H1 (cell line): ENCODE measurements around the gene PLEKHG5. TPM values are rescaled to one million over a fixed set of nuclear protein-coding genes. Genes with fewer than 3 reads are reported as not detected.
A peak's percentile ranks its signal among the peaks of the same experiment; 100 is the strongest.

Experiments used
- CTCF ChIA-PET: fragments of 300-600 bp; sonication (Branson Sonifier 250); formaldehyde crosslinking; loops from one replicate; lab custom pipeline; 2021; ENCODE audit not compliant: partially characterized antibody; lab: Charles Lee
- POLR2A ChIA-PET: fragments of 300-600 bp; sonication (Branson Sonifier 250); formaldehyde crosslinking; loops from one replicate; lab custom pipeline; 2021; ENCODE audit warnings: inconsistent platforms; ENCODE audit not compliant: partially characterized antibody; lab: Charles Lee
- DNase-seq, 2 experiments: peaks; one replicate each; pipeline versions ENCODE4 v3.0.0 to v3.0.0-alpha.2; 2010 to 2022; ENCODE audit warnings: low spot score in 2 of 2, low read depth in 1 of 2, mixed read lengths in 1 of 2
- FAIRE-seq: peaks from 2 replicates; lab custom pipeline; 2011; peaks lifted over from hg19 to GRCh38; lab: Jason Lieb, UNC
- H2AFZ ChIP-seq: 2 replicates; pipeline ENCODE4 v1.8.1; 2012; ENCODE audit warnings: low read length, inconsistent platforms
- H2AK5ac ChIP-seq: 2 replicates; pipeline ENCODE4 v1.6.1; 2013; ENCODE audit warnings: low read depth, low read length
- H2BK120ac ChIP-seq: replicated peaks from 2 replicates; pipeline ENCODE3; 2013; ENCODE audit warnings: low read depth, low read length, inconsistent platforms
- H2BK12ac ChIP-seq: 2 replicates; pipeline ENCODE4 v1.6.1; 2013; ENCODE audit warnings: low read depth, low read length
- H2BK15ac ChIP-seq: 2 replicates; pipeline ENCODE4 v1.6.1; 2013; ENCODE audit warnings: low read length
- H2BK20ac ChIP-seq: 2 replicates; pipeline ENCODE4 v1.6.1; 2013; ENCODE audit warnings: low read length
- H2BK5ac ChIP-seq: 2 replicates; pipeline ENCODE4 v1.6.1; 2013; ENCODE audit warnings: low read depth, low read length
- H3K14ac ChIP-seq: 2 replicates; pipeline ENCODE4 v1.6.1; 2013; ENCODE audit warnings: inconsistent platforms; ENCODE audit not compliant: insufficient read length
- H3K18ac ChIP-seq: 2 replicates; pipeline ENCODE4 v1.6.1; 2013; ENCODE audit warnings: low read length; ENCODE audit errors: extremely low read depth
- H3K23ac ChIP-seq: 2 replicates; pipeline ENCODE4 v1.6.1; 2013; ENCODE audit warnings: inconsistent platforms; ENCODE audit not compliant: insufficient read length
- H3K23me2 ChIP-seq: 2 replicates; pipeline ENCODE4 v1.6.1; 2013; ENCODE audit warnings: low read depth, low read length
- H3K27ac ChIP-seq: 2 replicates; pipeline ENCODE4 v1.6.1; 2011; ENCODE audit warnings: low read depth, low read length, inconsistent platforms
- H3K27me3 ChIP-seq, 4 experiments: replicated peaks in 1 of 4; 1 replicate in 1 of 4; 2 replicates in 3 of 4; pipeline versions ENCODE4 v1.6.1 to v1.8.1; 2011 to 2013; ENCODE audit warnings: low read length in 3 of 4, mild to moderate bottlenecking in 3 of 4, inconsistent platforms in 2 of 4, mixed read lengths in 2 of 4, moderate library complexity in 1 of 4; ENCODE audit not compliant: control insufficient read depth in 3 of 4, insufficient read depth in 3 of 4; ENCODE audit errors: extremely low read depth in 1 of 4
- H3K36me3 ChIP-seq, 4 experiments: 2 replicates each; pipeline versions ENCODE4 v1.6.1 to v1.8.1; 2011 to 2013; ENCODE audit warnings: mild to moderate bottlenecking in 4 of 4, low read length in 3 of 4, moderate library complexity in 2 of 4, control low read depth in 1 of 4, inconsistent platforms in 1 of 4; ENCODE audit not compliant: insufficient read depth in 4 of 4, control insufficient read depth in 2 of 4
- H3K4ac ChIP-seq: replicated peaks from 2 replicates; pipeline ENCODE3; 2013; ENCODE audit warnings: low read length, low read depth, mixed read lengths, inconsistent platforms; ENCODE audit not compliant: insufficient read length
- H3K4me1 ChIP-seq, 4 experiments: replicated peaks in 1 of 4; 1 replicate in 1 of 4; 2 replicates in 3 of 4; pipeline versions ENCODE4 v1.6.1 to v1.8.1; 2011 to 2013; ENCODE audit warnings: low read length in 3 of 4, inconsistent platforms in 2 of 4, mixed read lengths in 1 of 4; ENCODE audit not compliant: insufficient read depth in 4 of 4, control insufficient read depth in 3 of 4
- H3K4me2 ChIP-seq, 2 experiments: 2 replicates each; pipeline versions ENCODE4 v1.6.1 to v1.8.1; 2011 to 2013; ENCODE audit warnings: low read depth in 2 of 2, low read length in 2 of 2, control low read depth in 1 of 2, inconsistent platforms in 1 of 2, mild to moderate bottlenecking in 1 of 2; ENCODE audit not compliant: insufficient read depth in 1 of 2
- H3K4me3 ChIP-seq, 4 experiments: fragments of 200-600, 300-600 bp in 1 of 4; sonication (generic), shearing (Covaris generic), sonication (Bioruptor Twin) in 1 of 4; 2 replicates each; pipeline versions ENCODE4 v1.5.1 to v1.8.1; 2011 to 2016; ENCODE audit warnings: low read length in 4 of 4, low read depth in 3 of 4, control low read depth in 2 of 4, inconsistent platforms in 2 of 4, mild to moderate bottlenecking in 2 of 4, mixed read lengths in 1 of 4, moderate library complexity in 1 of 4; ENCODE audit not compliant: insufficient read depth in 2 of 4; ENCODE audit errors: extremely low read depth in 1 of 4
- H3K56ac ChIP-seq: replicated peaks from 2 replicates; pipeline ENCODE3; 2013; ENCODE audit warnings: low read depth, mild to moderate bottlenecking, mixed read lengths, low read length, inconsistent platforms; ENCODE audit not compliant: insufficient read length
- H3K79me1 ChIP-seq: 2 replicates; pipeline ENCODE4 v1.6.1; 2013; ENCODE audit warnings: low read depth, low read length, control low read depth
- H3K79me2 ChIP-seq, 2 experiments: 2 replicates each; pipeline versions ENCODE4 v1.6.1 to v1.8.1; 2012 to 2013; ENCODE audit warnings: low read length in 2 of 2, mild to moderate bottlenecking in 2 of 2, inconsistent platforms in 1 of 2; ENCODE audit not compliant: insufficient read depth in 2 of 2, control insufficient read depth in 1 of 2
- H3K9ac ChIP-seq, 4 experiments: replicated peaks in 1 of 4; 1 replicate in 1 of 4; 2 replicates in 3 of 4; pipeline versions ENCODE4 v1.6.1 to v1.8.1; 2011 to 2013; ENCODE audit warnings: low read depth in 3 of 4, low read length in 3 of 4, control low read depth in 2 of 4, mild to moderate bottlenecking in 2 of 4, moderate library complexity in 2 of 4, inconsistent platforms in 1 of 4; ENCODE audit errors: extremely low read depth in 1 of 4
- H3K9me3 ChIP-seq, 2 experiments: 2 replicates each; pipeline versions ENCODE4 v1.6.1 to v1.8.1; 2012 to 2013; ENCODE audit warnings: mild to moderate bottlenecking in 2 of 2, moderate library complexity in 2 of 2, control low read depth in 1 of 2, inconsistent platforms in 1 of 2, low read depth in 1 of 2, low read length in 1 of 2, mixed read lengths in 1 of 2; ENCODE audit not compliant: insufficient read depth in 2 of 2
- H4K20me1 ChIP-seq, 2 experiments: replicated peaks in 1 of 2; 2 replicates each; pipeline versions ENCODE3 to v1.8.1; 2011 to 2013; ENCODE audit warnings: inconsistent platforms in 2 of 2, low read length in 2 of 2, mild to moderate bottlenecking in 1 of 2; ENCODE audit not compliant: insufficient read depth in 2 of 2, control insufficient read depth in 1 of 2
- H4K5ac ChIP-seq: 2 replicates; pipeline ENCODE4 v1.6.1; 2013; ENCODE audit warnings: low read length, low read depth, mixed read lengths, inconsistent platforms; ENCODE audit not compliant: insufficient read length
- H4K8ac ChIP-seq: 2 replicates; pipeline ENCODE4 v1.8.0; 2013; ENCODE audit warnings: mild to moderate bottlenecking, moderate library complexity, low read length, inconsistent platforms; ENCODE audit not compliant: insufficient read depth; ENCODE audit errors: extremely low read depth
- H4K91ac ChIP-seq: replicated peaks from 2 replicates; pipeline ENCODE3; 2013; ENCODE audit warnings: low read length, mixed read lengths, inconsistent platforms; ENCODE audit not compliant: insufficient read length
- ATF3 ChIP-seq: IDR thresholded peaks from 2 replicates; pipeline ENCODE4 v1.6.1; 2011; ENCODE audit warnings: low read depth, mild to moderate bottlenecking, low read length; ENCODE audit not compliant: insufficient read depth
- CBX8 ChIP-seq: fragments of 300-800, 300-1000 bp; sonication (generic); IDR thresholded peaks from 2 replicates; pipeline ENCODE4 v1.7.1; 2016; ENCODE audit warnings: low read depth, low read length, borderline replicate concordance
- CREB1 ChIP-seq: IDR thresholded peaks from 2 replicates; pipeline ENCODE4 v1.6.1; 2012; ENCODE audit warnings: inconsistent platforms
- NRF1 ChIP-seq: IDR thresholded peaks from 2 replicates; pipeline ENCODE4 v1.6.1; 2011; ENCODE audit warnings: mild to moderate bottlenecking, low read depth, low read length, improper control_type of control experiment
- POLR2A ChIP-seq, 2 experiments: IDR thresholded peaks; 1 replicate in 1 of 2; 2 replicates in 1 of 2; pipeline ENCODE4 v1.6.1; 2011; ENCODE audit warnings: low read depth in 2 of 2, low read length in 2 of 2, mild to moderate bottlenecking in 2 of 2; ENCODE audit errors: control extremely low read depth in 1 of 2
- RFX5 ChIP-seq: IDR thresholded peaks from 2 replicates; pipeline ENCODE4 v1.6.1; 2011; ENCODE audit warnings: low read depth, low read length, improper control_type of control experiment, borderline replicate concordance
- RXRA ChIP-seq: IDR thresholded peaks from 2 replicates; pipeline ENCODE4 v1.6.1; 2011; ENCODE audit warnings: low read depth, mild to moderate bottlenecking, low read length, moderate library complexity; ENCODE audit not compliant: insufficient read depth
- SUZ12 ChIP-seq: fragments of 200-600 bp; sonication (generic); IDR thresholded peaks from 2 replicates; pipeline ENCODE4 v1.6.1; 2012; ENCODE audit warnings: mild to moderate bottlenecking, inconsistent platforms, low read length, moderate library complexity, mixed read lengths
- TAF1 ChIP-seq: IDR thresholded peaks from 2 replicates; pipeline ENCODE4 v1.6.1; 2011; ENCODE audit warnings: mild to moderate bottlenecking, low read depth, low read length
- TBP ChIP-seq: IDR thresholded peaks from 2 replicates; pipeline ENCODE4 v1.6.1; 2011; ENCODE audit warnings: low read depth, low read length, improper control_type of control experiment
- YY1 ChIP-seq: IDR thresholded peaks from 2 replicates; pipeline ENCODE4 v1.6.1; 2011; ENCODE audit warnings: low read depth, mild to moderate bottlenecking, low read length
- WGBS, 2 experiments: shearing (Covaris generic) in 1 of 2; methylation state at CpG; one replicate each; pipeline versions ENCODE4 v1.1.6 to v1.1.7; 2013 to 2015; ENCODE audit warnings: low lambda C conversion rate in 2 of 2, mixed read lengths in 2 of 2, inconsistent platforms in 1 of 2, low coverage in 1 of 2, missing lambda C conversion rate in 1 of 2; ENCODE audit not compliant: insufficient replicate concordance in 2 of 2, insufficient coverage in 1 of 2, insufficient read length in 1 of 2; ENCODE audit errors: extremely low coverage in 1 of 2, missing lambda C conversion rate in 1 of 2; 5-methylcytosine and 5-hydroxymethylcytosine counted together
- polyA plus RNA-seq, 7 experiments: library from polyadenylated mRNA; depleted of rRNA in 3 of 7; stranded (reverse) in 5 of 7; unstranded in 2 of 7; fragments of >200 nt in 5 of 7; fragments of 200-250 nt in 2 of 7; gene quantifications; 1 replicate in 5 of 7; 2 replicates in 1 of 7; 4 replicates in 1 of 7; pipeline versions ENCODE4 v1.2.1 to v1.2.3, GENCODE V29; 2011 to 2013; ENCODE audit warnings: missing spikeins in 2 of 7, mixed read lengths in 2 of 7
- total RNA-seq: library from RNA; stranded (reverse); fragmentation: NEBNext Ultra II Directional; extraction: Animal tissue kit (Norgen Biotek cat#: 25700); gene quantifications from 2 replicates; pipeline ENCODE4 v1.2.1, GENCODE V29; 2021

PLEKHG5 gene
- total and polyA plus RNA-seq, 2 of the 8 experiments (the other 6 are each of a cell fraction or from before 2014, with no cell fraction given): 10.4 to 13.8 TPM

DNA sequence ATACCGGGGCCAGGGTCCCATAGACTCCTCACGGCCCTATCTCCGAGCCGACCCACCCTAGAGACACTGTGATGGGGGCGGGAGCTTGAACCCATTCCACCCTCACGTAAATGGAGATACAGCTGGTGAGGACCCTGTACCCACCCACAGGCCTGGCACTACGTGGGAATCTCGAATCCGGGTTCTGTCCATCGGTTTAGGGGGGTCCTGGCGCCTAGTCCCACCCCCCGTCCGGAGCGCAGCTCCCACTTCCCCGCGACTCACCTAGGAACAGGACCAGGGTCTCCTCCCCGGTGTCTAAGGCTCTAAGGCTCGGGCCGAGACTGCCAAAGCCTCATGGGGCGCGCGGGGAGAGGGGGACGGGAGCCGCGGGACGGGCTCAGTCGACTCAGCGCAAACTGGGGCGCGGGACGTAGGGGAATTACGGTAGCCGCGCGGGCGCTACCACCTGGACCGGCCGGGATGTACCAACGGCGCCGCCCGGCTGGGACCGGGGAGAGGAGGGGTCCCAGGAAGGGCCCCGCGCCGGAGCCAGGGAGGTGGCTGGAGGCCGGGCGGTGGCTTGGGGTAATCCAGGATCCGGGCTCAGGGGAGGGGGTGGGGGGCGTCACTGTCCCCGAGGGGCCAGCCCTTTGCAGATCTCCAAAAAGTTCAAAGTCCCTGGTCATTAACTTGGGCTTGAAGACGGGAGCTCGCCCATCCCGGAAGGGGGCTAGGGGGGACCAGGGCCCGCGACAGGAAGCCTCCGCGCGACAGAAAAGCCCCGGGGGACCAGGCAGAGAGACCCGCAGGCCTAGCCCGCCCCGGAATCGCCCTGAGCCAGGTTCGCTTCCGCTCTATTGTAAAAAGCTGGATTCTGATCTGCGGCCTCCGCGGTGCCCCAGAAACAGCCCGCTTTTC is 1.0 kb downstream of the PLEKHG5 start:
- H3K79me1 ChIP-seq: no peaks in the 10 kb centered on the region; the same call in 1 of the 2 replicates
- H3K56ac ChIP-seq: peak overlapping the region; percentile 87
- no peak overlapping the region for H3K23ac ChIP-seq
- H3K4me1 ChIP-seq: peaks cover 0 to 28% (median 14%) of the 10 kb centered on the region in 4 experiments; a peak in 6 of 7 replicates
- no peak overlapping the region for H3K27ac ChIP-seq
- peak overlapping the region; percentile 88 for H4K91ac ChIP-seq
- peak overlapping the region; percentile 60; the same call in 1 of the 2 replicates for H2BK5ac ChIP-seq
- FAIRE-seq (no peak), DNase-seq (peak in 1 of 2 experiments; percentile 90)
- H2BK12ac ChIP-seq: no peak overlapping the region
- H3K23me2 ChIP-seq: peaks cover 13% of the 10 kb centered on the region; the same call in 1 of the 2 replicates
- H2BK20ac ChIP-seq: no peak overlapping the region
- H2AK5ac ChIP-seq: no peak overlapping the region
- peak overlapping the region; percentile 61; the same call in 1 of the 2 replicates for H2BK15ac ChIP-seq
- no peaks in the 10 kb centered on the region for H3K9me3 ChIP-seq
- H4K20me1 ChIP-seq: peaks cover 2 to 3% of the 10 kb centered on the region in 2 experiments
- H3K4me3 ChIP-seq: peak overlapping the region; percentile 45 to 80 (median 68)
- H3K27me3 ChIP-seq: no peaks in the 10 kb centered on the region; a peak in 2 of 7 replicates
- H2AFZ ChIP-seq: peak overlapping the region; percentile 7; the same call in 1 of the 2 replicates
- H3K18ac ChIP-seq: peak overlapping the region; percentile 90
- no peak overlapping the region for H3K14ac ChIP-seq
- H3K9ac ChIP-seq: peak overlapping the region in 1 of 4 experiments; percentile 34; a peak in 2 of 7 replicates
- H4K8ac ChIP-seq: peak overlapping the region; percentile 80
- 2% methylated on average over 36 of the region's 70 CpGs; no CpG with 5 or more reads in 1 of the 2 experiments for WGBS, 2 experiments
- H3K4me2 ChIP-seq: peak overlapping the region; percentile 80 to 92
- POLR2A ChIA-PET: interaction anchor here (0.6 to 1.6 kb wide), 12 partner anchors 12 to 245 kb away, joined by 3 to 8 read pairs (median 3); no protein-coding TSS in a partner anchor
- no peaks in the 10 kb centered on the region for H3K36me3 ChIP-seq
- H4K5ac ChIP-seq: peak overlapping the region; percentile 75
- H3K4ac ChIP-seq: peak overlapping the region; percentile 51
- H2BK120ac ChIP-seq: peak overlapping the region; percentile 82
- CTCF ChIA-PET: interaction anchor here (0.6 to 12.0 kb wide), 22 partner anchors 8 to 146 kb away, joined by 3 to 168 read pairs (median 4); partner anchors contain the start of gene NOL9
- no peaks in the 10 kb centered on the region for H3K79me2 ChIP-seq
- TF ChIP-seq YY1 (peak; percentile 21; the same call in 1 of the 2 replicates), POLR2A (IDR thresholded peaks at IDR 0.05; ENCODE audit: control extremely low read depth in 1 of 2, low read depth in 2 of 2, low read length in 2 of 2) (peak in 1 of 2 experiments; percentile 25; a peak in 1 of 3 replicates), RXRA (no peak), CREB1 (peak; percentile 48; the same call in 1 of the 2 replicates), TAF1 (peak; percentile 26; the same call in 1 of the 2 replicates), SUZ12 (no peak), RFX5 (no peak), TBP (no peak), ATF3 (no peak), NRF1 (no peak), CBX8 (no peak)
